Neutrophil (primary cell): Measurements from ENCODE around the gene GGN.

Experiments
- H3K27ac ChIP-seq: fragments of 200-600 bp; sonication (generic); 2 replicates; pipeline ENCODE4 v1.5.1; 2016; ENCODE audit warnings: mild to moderate bottlenecking, moderate library complexity
- H3K27me3 ChIP-seq: fragments of 200-600 bp; sonication (generic); 2 replicates; pipeline ENCODE4 v1.6.0; 2016; ENCODE audit warnings: mild to moderate bottlenecking
- H3K36me3 ChIP-seq: fragments of 200-600 bp; sonication (generic); 2 replicates; pipeline ENCODE4 v1.5.1; 2017
- H3K4me1 ChIP-seq, 2 experiments: fragments of 200-600 bp in 1 of 2; sonication (generic) in 1 of 2; 1 replicate in 1 of 2; 2 replicates in 1 of 2; pipeline versions ENCODE4 v1.5.1 to v1.6.1; 2013 to 2016; ENCODE audit warnings: low read depth in 1 of 2, low read length in 1 of 2, mild to moderate bottlenecking in 1 of 2, moderate library complexity in 1 of 2; ENCODE audit not compliant: control insufficient read depth in 1 of 2, insufficient read depth in 1 of 2
- H3K4me3 ChIP-seq, 2 experiments: fragments of 200-600 bp in 1 of 2; sonication (generic) in 1 of 2; 1 replicate in 1 of 2; 2 replicates in 1 of 2; pipeline ENCODE4 v1.5.1; 2013 to 2016; ENCODE audit warnings: low read depth in 1 of 2, low read length in 1 of 2, mild to moderate bottlenecking in 1 of 2, moderate library complexity in 1 of 2
- H3K9me3 ChIP-seq: fragments of 200-600 bp; sonication (generic); 2 replicates; pipeline ENCODE4 v1.5.1; 2016
- TF ChIP-seq, protein P1 (sequence below): fragments of 200-600 bp; sonication (generic); IDR thresholded peaks from 2 replicates; pipeline ENCODE4 v1.5.1; 2016; ENCODE audit warnings: antibody characterized with exemption

Gene GGN

GRCh38 chr19:38384209-38385027, 3.4 kb downstream of the GGN start:
- H3K4me3 ChIP-seq: no peak overlapping the region
- peaks cover 48% of the 10 kb centered on the region for H3K27me3 ChIP-seq
- peaks cover 61% of the 10 kb centered on the region for H3K36me3 ChIP-seq
- TF ChIP-seq, protein P1, sequence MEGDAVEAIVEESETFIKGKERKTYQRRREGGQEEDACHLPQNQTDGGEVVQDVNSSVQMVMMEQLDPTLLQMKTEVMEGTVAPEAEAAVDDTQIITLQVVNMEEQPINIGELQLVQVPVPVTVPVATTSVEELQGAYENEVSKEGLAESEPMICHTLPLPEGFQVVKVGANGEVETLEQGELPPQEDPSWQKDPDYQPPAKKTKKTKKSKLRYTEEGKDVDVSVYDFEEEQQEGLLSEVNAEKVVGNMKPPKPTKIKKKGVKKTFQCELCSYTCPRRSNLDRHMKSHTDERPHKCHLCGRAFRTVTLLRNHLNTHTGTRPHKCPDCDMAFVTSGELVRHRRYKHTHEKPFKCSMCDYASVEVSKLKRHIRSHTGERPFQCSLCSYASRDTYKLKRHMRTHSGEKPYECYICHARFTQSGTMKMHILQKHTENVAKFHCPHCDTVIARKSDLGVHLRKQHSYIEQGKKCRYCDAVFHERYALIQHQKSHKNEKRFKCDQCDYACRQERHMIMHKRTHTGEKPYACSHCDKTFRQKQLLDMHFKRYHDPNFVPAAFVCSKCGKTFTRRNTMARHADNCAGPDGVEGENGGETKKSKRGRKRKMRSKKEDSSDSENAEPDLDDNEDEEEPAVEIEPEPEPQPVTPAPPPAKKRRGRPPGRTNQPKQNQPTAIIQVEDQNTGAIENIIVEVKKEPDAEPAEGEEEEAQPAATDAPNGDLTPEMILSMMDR: no peak
- H3K4me1 ChIP-seq: peaks cover 24 to 26% of the 10 kb centered on the region in 2 experiments
- no peaks in the 10 kb centered on the region for H3K9me3 ChIP-seq
- no peak overlapping the region for H3K27ac ChIP-seq

DNA sequence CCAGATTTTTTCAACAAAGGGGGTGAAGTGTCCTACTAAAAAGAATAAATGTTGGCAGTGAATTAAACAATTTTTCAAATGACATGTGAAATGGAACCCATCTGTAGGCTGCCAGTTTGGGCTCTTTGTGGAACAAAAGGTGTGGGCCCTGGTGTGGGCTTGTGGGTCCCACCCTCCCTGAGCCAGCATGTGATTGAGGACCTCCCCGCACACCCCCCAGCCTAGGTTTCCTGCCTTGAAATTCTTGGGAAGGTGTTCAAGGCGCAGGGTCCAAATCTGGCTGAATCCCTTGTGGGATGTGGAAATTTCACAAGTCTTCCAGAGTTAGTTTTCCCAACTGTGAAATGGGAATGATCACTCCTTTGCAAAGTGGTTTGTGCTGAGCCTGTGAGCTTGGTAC, 4.1 kb downstream of the GGN start:
- Histone ChIP-seq H3K36me3 (peaks cover 68% of the 10 kb centered on the region), H3K9me3 (no peaks in the 10 kb centered on the region), H3K27ac (no peak overlapping the region), H3K4me1 (peaks cover 24 to 25% of the 10 kb centered on the region in 2 experiments), H3K4me3 (no peak overlapping the region), H3K27me3 (peaks cover 41% of the 10 kb centered on the region)
- TF ChIP-seq, protein P1: no peak

DNA sequence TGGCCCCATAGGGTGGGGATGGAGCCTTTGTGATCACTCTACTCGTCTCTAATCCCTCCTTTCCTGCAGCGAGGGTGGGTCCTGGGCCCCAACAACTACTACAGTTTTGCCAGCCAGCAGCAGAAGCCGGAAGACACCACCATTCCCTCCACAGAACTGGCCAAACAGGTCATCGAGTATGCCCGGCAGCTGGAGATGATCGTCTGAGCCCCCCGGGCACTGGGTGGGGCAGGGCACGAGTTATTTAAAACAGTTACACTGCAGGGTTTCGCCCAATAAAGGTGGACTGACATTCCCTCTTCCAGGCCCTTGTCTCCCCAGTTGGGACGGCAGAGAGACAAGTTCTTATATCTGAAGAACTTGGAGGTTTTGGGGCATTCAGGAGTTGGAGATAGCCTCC, 4.7 kb downstream of the GGN start:
- peaks cover 35% of the 10 kb centered on the region for H3K27me3 ChIP-seq
- TF ChIP-seq, protein P1: no peak
- H3K4me3 ChIP-seq: no peak overlapping the region
- peaks cover 69% of the 10 kb centered on the region for H3K36me3 ChIP-seq
- H3K4me1 ChIP-seq: peaks cover 19 to 23% of the 10 kb centered on the region in 2 experiments
- H3K27ac ChIP-seq: no peak overlapping the region
- no peaks in the 10 kb centered on the region for H3K9me3 ChIP-seq

GRCh38 chr19:38381138-38381537, 6.7 kb downstream of the GGN start:
- Histone ChIP-seq H3K27ac (no peak overlapping the region), H3K4me1 (peaks cover 0 to 4% of the 10 kb centered on the region in 2 experiments)

GRCh38 chr19:38378866-38379265, 9.0 kb downstream of the GGN start:
- TF ChIP-seq, protein P1: no peak
- Histone ChIP-seq H3K9me3 (no peaks in the 10 kb centered on the region), H3K36me3 (peaks cover 67% of the 10 kb centered on the region), H3K27me3 (no peaks in the 10 kb centered on the region), H3K4me1 (peaks cover 14 to 15% of the 10 kb centered on the region in 2 experiments), H3K27ac (no peak overlapping the region), H3K4me3 (no peak overlapping the region)

More at GRCh38 chr19:38381138-38381537, 6.7 kb downstream of the GGN start:
- Histone ChIP-seq H3K36me3 (peaks cover 84% of the 10 kb centered on the region), H3K9me3 (no peaks in the 10 kb centered on the region), H3K4me3 (no peak overlapping the region), H3K27me3 (peaks cover 15% of the 10 kb centered on the region)
- TF ChIP-seq, protein P1: no peak
